Stimulated activated CD4-positive, alpha-beta T cell treated with anti-CD3 and anti-CD28 coated beads, Interleukin-1b, Interleukin-23, amount 100 ng/mL, for 48 hours (primary cell): ENCODE measurements around the gene LIPG.

Source experiments
- DNase-seq: peaks from one replicate; pipeline ENCODE4 v3.0.0-alpha.2; 2020

The LIPG gene

GRCh38 chr18:49616618-49617328, 54.9 kb downstream of the LIPG start:
- DNase-seq, result no peak

DNA sequence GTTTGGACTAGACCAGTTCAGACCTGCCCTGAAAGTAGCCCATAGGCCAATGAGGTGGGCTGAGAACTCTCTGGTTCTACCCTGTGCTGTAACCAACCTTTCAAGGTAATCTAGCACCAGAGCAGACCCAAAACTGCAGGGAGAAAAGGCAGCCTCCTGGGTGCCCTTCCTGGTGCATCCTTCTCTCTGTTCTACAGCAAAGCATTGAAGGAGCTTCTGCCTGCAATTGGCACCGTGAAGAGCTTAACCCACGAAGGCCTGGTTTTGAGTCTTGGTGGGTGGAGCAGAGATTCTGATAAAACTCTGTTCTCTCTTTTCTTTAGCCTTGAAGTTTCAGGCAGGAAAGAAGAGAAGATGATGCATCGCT, 55.5 kb downstream of the LIPG start:
- no peak for DNase-seq

DNA sequence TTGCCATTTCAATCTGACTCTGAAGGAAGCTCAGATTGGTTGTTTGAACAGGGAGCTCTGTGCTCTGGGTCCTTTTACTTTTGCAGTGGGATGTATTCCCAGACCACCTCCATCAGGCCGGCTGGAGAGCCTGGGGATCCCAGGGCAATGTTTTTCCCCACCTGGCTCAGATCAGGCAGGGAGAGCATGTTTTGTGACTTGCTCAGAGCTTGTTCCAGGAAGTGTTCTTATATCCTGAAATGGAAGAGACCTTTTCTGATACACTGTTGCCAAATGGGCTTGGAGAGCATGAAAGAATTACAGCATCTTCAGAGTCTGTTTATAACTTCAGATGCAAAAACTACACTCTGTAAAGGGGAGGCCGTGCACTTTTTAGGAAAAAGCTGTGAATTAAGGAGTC, 56.0 kb downstream of the LIPG start:
- no peak for DNase-seq

- DNase-seq, result no peak
Observed at GRCh38 chr18:49618742-49619681, 57.2 kb downstream of the LIPG start.

DNA sequence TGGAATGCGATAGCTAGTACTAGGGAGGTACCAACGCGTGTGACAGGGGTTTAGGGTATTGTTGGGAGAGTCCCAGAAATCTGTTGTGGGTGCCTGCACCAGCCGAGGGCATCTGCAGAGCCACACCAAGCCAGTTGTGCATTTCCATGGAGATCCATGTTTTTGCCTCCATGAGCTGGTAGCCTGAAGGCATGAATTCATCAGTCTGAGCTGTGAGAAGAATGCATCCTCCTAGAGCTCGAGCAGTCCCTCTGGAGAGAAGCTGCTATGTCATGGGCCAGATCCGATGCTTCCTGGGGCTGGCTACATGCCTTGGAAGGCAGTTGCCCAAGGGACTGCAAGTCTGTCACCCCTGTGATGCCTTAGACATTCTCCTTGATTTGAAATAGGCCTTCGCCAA, 57.9 kb downstream of the LIPG start:
- DNase-seq, result no peak

DNA sequence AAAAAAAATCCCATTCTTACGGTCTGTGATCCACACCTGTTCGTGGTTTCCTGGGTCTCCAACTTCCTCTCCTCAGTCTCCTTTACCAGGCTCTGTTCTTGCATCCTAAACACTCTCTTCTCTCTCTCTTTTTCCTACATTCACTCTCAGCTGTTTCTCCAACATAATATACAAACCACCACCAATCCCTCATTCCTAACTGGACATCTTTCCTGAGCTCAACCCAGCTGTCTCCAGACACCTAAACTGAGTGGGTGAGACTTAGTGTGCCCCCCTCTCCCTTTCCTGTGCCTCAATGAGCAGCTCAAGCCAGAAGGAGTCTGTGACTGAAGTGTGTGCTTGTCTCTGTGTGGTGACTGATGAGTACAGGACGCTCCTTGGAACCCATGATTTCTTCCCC, 59.4 kb downstream of the LIPG start:
- no peak for DNase-seq

GRCh38 chr18:49621717-49622351, 60.0 kb downstream of the LIPG start:
- no peak for DNase-seq

GRCh38 chr18:49623571-49623970, 61.7 kb downstream of the LIPG start:
- no peak for DNase-seq

DNA sequence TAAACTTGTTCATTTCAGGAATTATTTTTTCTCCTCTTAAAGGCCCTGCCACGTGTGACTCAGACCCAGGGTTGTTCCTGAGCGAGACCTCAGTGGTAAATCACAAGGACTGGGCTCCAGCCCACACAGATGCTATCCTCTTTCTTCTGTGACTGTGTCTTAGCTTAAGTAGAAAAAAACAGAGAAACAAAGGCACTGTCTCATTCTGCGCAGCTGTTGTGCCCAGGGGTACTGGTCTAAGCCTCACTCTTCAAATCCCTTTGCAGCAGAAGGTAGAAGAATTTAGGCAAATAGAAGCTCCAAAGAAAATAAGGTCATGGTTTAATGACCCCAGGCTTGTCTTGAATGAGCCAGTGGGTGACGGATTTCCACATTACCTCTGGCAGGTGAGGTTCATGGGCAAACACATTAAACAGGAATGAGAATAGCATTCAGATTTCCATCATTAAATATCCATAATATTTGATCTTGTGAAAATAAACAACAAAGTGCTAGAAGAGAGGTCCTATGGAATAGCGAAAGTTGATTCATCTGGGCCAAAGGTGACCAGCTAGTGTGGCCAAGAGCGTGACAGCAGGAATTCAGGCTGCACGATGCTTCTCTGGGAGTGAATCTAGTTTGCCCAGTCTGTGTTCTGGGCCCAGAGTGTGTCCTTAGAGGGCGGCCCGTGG, 63.3 kb downstream of the LIPG start:
- DNase-seq, result no peak

GRCh38 chr18:49626842-49627467, 65.1 kb downstream of the LIPG start:
- no peak for DNase-seq

GRCh38 chr18:49628119-49628518, 66.3 kb downstream of the LIPG start:
- DNase-seq, result no peak

GRCh38 chr18:49628881-49629795, 67.3 kb downstream of the LIPG start:
- no peak for DNase-seq

DNA sequence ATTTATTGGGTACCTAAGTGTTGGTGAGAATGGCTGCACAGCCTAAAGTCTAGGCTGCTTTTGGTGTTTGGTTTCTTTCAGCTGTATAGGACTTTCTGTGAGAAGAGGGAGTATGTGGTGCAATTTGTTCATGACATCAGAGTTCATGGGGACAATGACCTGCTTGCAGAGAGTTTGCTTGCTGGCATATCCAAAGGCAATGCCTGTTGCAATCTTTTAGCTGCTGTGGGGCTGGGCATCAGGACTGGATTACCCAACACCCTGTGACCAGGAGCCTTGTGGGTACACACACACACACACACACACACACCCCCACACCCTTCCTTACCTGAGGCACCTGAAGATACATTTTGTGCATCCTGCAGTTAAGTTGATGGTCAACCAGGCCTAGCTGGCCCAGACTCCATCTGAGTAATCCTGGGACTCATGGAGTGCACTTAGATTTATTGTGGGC, 68.4 kb downstream of the LIPG start:
- no peak for DNase-seq

GRCh38 chr18:49631146-49631866, 69.4 kb downstream of the LIPG start:
- no peak for DNase-seq

GRCh38 chr18:49632588-49632987, 70.7 kb downstream of the LIPG start:
- DNase-seq, result no peak

- no peak for DNase-seq
Observed at GRCh38 chr18:49638209-49638785, 76.4 kb downstream of the LIPG start.

DNA sequence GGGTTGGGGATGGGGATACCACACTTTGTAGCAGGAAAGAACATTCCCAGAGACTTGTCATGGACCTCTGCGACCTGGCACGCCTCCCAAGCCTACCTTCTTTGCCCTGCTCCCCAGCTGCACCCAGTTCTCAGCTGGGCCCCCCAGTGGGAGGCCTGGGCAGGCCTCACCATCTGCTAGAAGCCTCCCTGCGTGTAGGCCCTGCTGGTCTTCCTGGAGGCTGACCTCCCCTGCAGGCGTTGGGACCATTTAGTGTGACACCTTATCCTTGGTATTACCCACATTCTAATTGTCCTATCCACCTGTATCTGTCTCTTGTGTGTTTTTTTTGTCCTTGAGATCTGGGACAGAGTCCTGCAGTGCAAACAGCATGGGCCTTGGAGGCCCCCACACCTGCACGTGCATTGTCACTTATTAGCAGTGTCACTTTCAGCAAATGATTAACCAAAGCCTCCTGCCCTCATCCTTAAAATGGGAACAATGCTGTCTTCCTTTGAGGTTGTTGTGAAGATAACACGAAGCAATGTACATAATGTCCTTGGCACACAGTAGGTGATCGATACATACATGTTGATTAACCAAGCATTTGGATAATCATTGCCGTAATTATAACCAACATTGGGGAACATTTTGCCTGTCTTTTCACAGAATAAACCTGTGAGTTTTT, 77.2 kb downstream of the LIPG start:
- no peak for DNase-seq

- DNase-seq, result no peak
Observed at GRCh38 chr18:49639643-49640391, 78.0 kb downstream of the LIPG start.

- DNase-seq, result no peak
Observed at GRCh38 chr18:49640741-49641140, 78.9 kb downstream of the LIPG start.
